Stomach (tissue), 4 donors: ENCODE data around the gene UNC13B.

Experiments used
- CTCF ChIP-seq, 7 experiments: fragments of 450-650 bp in 4 of 7; fragments of 200-600 bp in 3 of 7; sonication (generic) in 3 of 7; IDR thresholded peaks; one replicate each; pipeline ENCODE4 v1.5.1; 2016 to 2019; ENCODE audit warnings: antibody characterized with exemption in 7 of 7, control low read depth in 2 of 7, mild to moderate bottlenecking in 1 of 7
- POLR2A ChIP-seq, 4 donors: fragments of 450-650 bp; IDR thresholded peaks; one replicate each; pipeline ENCODE4 v1.6.1; 2016; ENCODE audit warnings: antibody characterized with exemption in 4 of 4, control low read depth in 2 of 4, mild to moderate bottlenecking in 1 of 4, moderate library complexity in 1 of 4

GRCh38 chr9:35349287-35349990 is 187.6 kb downstream of the UNC13B start:
- TF ChIP-seq POLR2A (IDR thresholded peaks at IDR 0.05) (no peak), CTCF (IDR thresholded peaks at IDR 0.05) (no peak)
